ENCODE measurements around the gene NFKBIB. TPM values are rescaled to one million over a fixed set of nuclear protein-coding genes. Genes with fewer than 3 reads are reported as not detected.

NFKBIB gene
- total RNA-seq, 1 donor from 2014 or later, result 21.7 TPM

GRCh38 chr19:38949580-38950367, 50.0 kb downstream of the NFKBIB start:
- peak; percentile 62 for DNase-seq (ENCODE audit: low read depth)
- no peak overlapping the region for H3K27ac ChIP-seq (ENCODE audit: low read depth, low read length)
- no peak overlapping the region for H3K27ac Mint-ChIP-seq (ENCODE audit: unreplicated experiment)

GRCh38 chr19:38951187-38951586, 51.4 kb downstream of the NFKBIB start:
- Histone ChIP-seq H3K4me3 (ENCODE audit: insufficient read depth, low read depth, low read length) (no peak overlapping the region), H3K79me2 (ENCODE audit: insufficient read depth, low read length) (no peaks in the 10 kb centered on the region), H3K27me3 (ENCODE audit: insufficient read depth, low read length) (no peaks in the 10 kb centered on the region), H3K9ac (ENCODE audit: low read length) (no peak overlapping the region), H3K4me1 (ENCODE audit: insufficient read depth, low read length) (peaks cover 6% of the 10 kb centered on the region), H3K9me3 (ENCODE audit: insufficient read depth, low read depth, low read length) (no peaks in the 10 kb centered on the region), H3K36me3 (ENCODE audit: insufficient read depth, low read length) (no peaks in the 10 kb centered on the region), H3K4me2 (ENCODE audit: low read length) (no peak overlapping the region), H4K20me1 (ENCODE audit: insufficient read depth, low read length) (peaks cover 14% of the 10 kb centered on the region), H2AFZ (ENCODE audit: low read depth, low read length) (no peak overlapping the region), H3K27ac (ENCODE audit: low read depth, low read length) (no peak overlapping the region)
- Mint-ChIP-seq H3K27me3 (ENCODE audit: low read depth, unreplicated experiment) (no peaks in the 10 kb centered on the region), H3K9me3 (ENCODE audit: unreplicated experiment) (peaks cover 7% of the 10 kb centered on the region), H3K27ac (ENCODE audit: unreplicated experiment) (no peak overlapping the region), H3K4me1 (ENCODE audit: low read depth, unreplicated experiment) (peaks cover 5% of the 10 kb centered on the region), H3K4me3 (ENCODE audit: unreplicated experiment) (no peak overlapping the region), H3K36me3 (ENCODE audit: low read depth, unreplicated experiment) (peaks cover 9% of the 10 kb centered on the region)
- no peak for FAIRE-seq
- no peak for DNase-seq (ENCODE audit: low read depth)
- TF ChIP-seq EZH2 (IDR thresholded peaks at IDR 0.05; ENCODE audit: insufficient read depth, low read length) (no peak), CTCF (IDR thresholded peaks at IDR 0.05; ENCODE audit: insufficient read depth, low read depth, low read length) (no peak)

More at GRCh38 chr19:38949580-38950367, 50.0 kb downstream of the NFKBIB start:
- H2AFZ ChIP-seq (ENCODE audit: low read depth, low read length), result peak overlapping the region; percentile 84
- H3K27me3 ChIP-seq (ENCODE audit: insufficient read depth, low read length), result no peaks in the 10 kb centered on the region
- TF ChIP-seq CTCF (IDR thresholded peaks at IDR 0.05; ENCODE audit: insufficient read depth, low read depth, low read length) (no peak), EZH2 (IDR thresholded peaks at IDR 0.05; ENCODE audit: insufficient read depth, low read length) (no peak)
- no peak for FAIRE-seq
- no peaks in the 10 kb centered on the region for H3K9me3 ChIP-seq (ENCODE audit: insufficient read depth, low read depth, low read length)
- no peaks in the 10 kb centered on the region for H3K27me3 Mint-ChIP-seq (ENCODE audit: low read depth, unreplicated experiment)
- H3K4me3 ChIP-seq (ENCODE audit: insufficient read depth, low read depth, low read length), result peak overlapping the region; percentile 49
- peaks cover 14% of the 10 kb centered on the region for H4K20me1 ChIP-seq (ENCODE audit: insufficient read depth, low read length)
- peak overlapping the region; percentile 33 for H3K9ac ChIP-seq (ENCODE audit: low read length)
- peak overlapping the region; percentile 54 for H3K4me3 Mint-ChIP-seq (ENCODE audit: unreplicated experiment)
- H3K36me3 Mint-ChIP-seq (ENCODE audit: low read depth, unreplicated experiment), result peaks cover 10% of the 10 kb centered on the region
- H3K79me2 ChIP-seq (ENCODE audit: insufficient read depth, low read length), result no peaks in the 10 kb centered on the region
- H3K36me3 ChIP-seq (ENCODE audit: insufficient read depth, low read length), result no peaks in the 10 kb centered on the region
- peaks cover 7% of the 10 kb centered on the region for H3K9me3 Mint-ChIP-seq (ENCODE audit: unreplicated experiment)
- peaks cover 5% of the 10 kb centered on the region for H3K4me1 Mint-ChIP-seq (ENCODE audit: low read depth, unreplicated experiment)
- H3K4me1 ChIP-seq (ENCODE audit: insufficient read depth, low read length), result peaks cover 6% of the 10 kb centered on the region
- peak overlapping the region; percentile 85 for H3K4me2 ChIP-seq (ENCODE audit: low read length)
